Measurements from ENCODE around the gene MAMDC2.
A peak's percentile ranks its signal among the peaks of the same experiment; 100 is the strongest.

The MAMDC2 gene

GRCh38 chr9:70106571-70106970, 62.9 kb downstream of the MAMDC2 start:
- TF ChIP-seq CTCF (IDR thresholded peaks at IDR 0.05; ENCODE audit: insufficient read depth, low read length, missing control alignments): no peak
- ChIA-PET CTCF (interaction anchor here (0.6 to 11.3 kb wide), 2 partner anchors 6 to 18 kb away, joined by 3 to 108 read pairs; no protein-coding TSS in a partner anchor), POLR2A (no interaction called here)

GRCh38 chr9:70107558-70107957, 63.9 kb downstream of the MAMDC2 start:
- POLR2A ChIA-PET: no interaction called here
- DNase-seq (ENCODE audit: low read depth, low spot score): no peak
- no peak for TF ChIP-seq CTCF (IDR thresholded peaks at IDR 0.05; ENCODE audit: insufficient read depth, low read length, missing control alignments)
- CTCF ChIA-PET: interaction anchor here (0.8 to 15.4 kb wide), 5 partner anchors 17 to 434 kb away, joined by 3 to 385 read pairs (median 93); no protein-coding TSS in a partner anchor
- no peak overlapping the region for H3K4me3 ChIP-seq (ENCODE audit: low read depth, low read length)

More at GRCh38 chr9:70106571-70106970, 62.9 kb downstream of the MAMDC2 start:
- DNase-seq (ENCODE audit: low read depth, low spot score): no peak
- no peak overlapping the region for H3K4me3 ChIP-seq (ENCODE audit: low read depth, low read length)

GRCh38 chr9:70108181-70108580, 64.5 kb downstream of the MAMDC2 start:
- POLR2A ChIA-PET: no interaction called here
- no peak for TF ChIP-seq CTCF (IDR thresholded peaks at IDR 0.05; ENCODE audit: insufficient read depth, low read length, missing control alignments)

GRCh38 chr9:70110194-70111041, 66.8 kb downstream of the MAMDC2 start:
- CTCF ChIA-PET: interaction anchor here (0.7 to 15.4 kb wide), 51 partner anchors 10 to 698 kb away, joined by 3 to 385 read pairs (median 5); partner anchors contain the start of genes APBA1 and MAMDC2
- no peak for DNase-seq (ENCODE audit: low read depth, low spot score)
- POLR2A ChIA-PET: no interaction called here
- no peak for TF ChIP-seq CTCF (IDR thresholded peaks at IDR 0.05; ENCODE audit: insufficient read depth, low read length, missing control alignments)
- no peak overlapping the region for H3K4me3 ChIP-seq (ENCODE audit: low read depth, low read length)

More at GRCh38 chr9:70108181-70108580, 64.5 kb downstream of the MAMDC2 start:
- no peak overlapping the region for H3K4me3 ChIP-seq (ENCODE audit: low read depth, low read length)
- CTCF ChIA-PET: interaction anchor here (0.8 to 15.4 kb wide), 8 partner anchors 7 to 435 kb away, joined by 3 to 385 read pairs (median 88); no protein-coding TSS in a partner anchor
- DNase-seq (ENCODE audit: low read depth, low spot score): no peak

- CTCF ChIA-PET: interaction anchor here (0.7 to 15.4 kb wide), 55 partner anchors 10 to 698 kb away, joined by 3 to 385 read pairs (median 5); partner anchors contain the start of genes APBA1 and MAMDC2
- no peak overlapping the region for H3K4me3 ChIP-seq (ENCODE audit: low read depth, low read length)
- POLR2A ChIA-PET: no interaction called here
- peak; percentile 79 for TF ChIP-seq CTCF (IDR thresholded peaks at IDR 0.05; ENCODE audit: insufficient read depth, low read length, missing control alignments)
- no peak for DNase-seq (ENCODE audit: low read depth, low spot score)
Measured at GRCh38 chr9:70111042-70111602, 67.5 kb downstream of the MAMDC2 start.

Measured in AG04449 (cell line).